A549 (cell line): ENCODE data around the gene UBE2K. TPM values are rescaled to one million over a fixed set of nuclear protein-coding genes. Genes with fewer than 3 reads are reported as not detected.

ENCODE experiments used
- ATAC-seq, 2 experiments: fragments of 200-7000 bp in 1 of 2; fragments of >200 bp in 1 of 2; cut with Nextera tagmentation in 1 of 2; cut with Tn5 transposase in 1 of 2; 3 replicates each; pipeline versions ENCODE4 v1.8.0 to v1.9.1; 2018 to 2020; ENCODE audit warnings: mild to moderate bottlenecking in 1 of 2, moderate library complexity in 1 of 2
- CTCF ChIA-PET: fragments of 300-600 bp; sonication (Branson Sonifier 250); formaldehyde crosslinking; extraction: SDS; loops from one replicate; lab custom pipeline; 2021; ENCODE audit warnings: antibody characterized with exemption, inconsistent platforms; lab: Yijun Ruan, JAX
- POLR2A ChIA-PET: fragments of 350-600 bp; formaldehyde crosslinking; extraction: SDS; loops from one replicate; lab custom pipeline; 2021; ENCODE audit warnings: antibody characterized with exemption, inconsistent platforms; lab: Yijun Ruan, JAX
- DNase-seq, 2 experiments: peaks; one replicate each; pipeline versions ENCODE4 v3.0.0 to v3.0.0-alpha.2; 2011 to 2016; ENCODE audit warnings: low read depth in 1 of 2, low spot score in 1 of 2
- FAIRE-seq: peaks from 2 replicates; lab custom pipeline; 2011; peaks lifted over from hg19 to GRCh38; lab: Jason Lieb, UNC
- H3K27ac ChIP-seq, 2 experiments: fragments of >200 bp; sonication (Bioruptor Twin); formaldehyde crosslinking; 3 replicates each; pipeline ENCODE4 v1.5.1; 2016 to 2017
- H3K4me1 ChIP-seq: fragments of >200 bp; sonication (Bioruptor Twin); formaldehyde crosslinking; 3 replicates; pipeline ENCODE4 v1.6.1; 2016
- H3K4me2 ChIP-seq: fragments of >200 bp; sonication (Bioruptor Twin); formaldehyde crosslinking; 3 replicates; pipeline ENCODE4 v1.6.1; 2016
- H3K4me3 ChIP-seq: fragments of >200 bp; sonication (Bioruptor Twin); formaldehyde crosslinking; 3 replicates; pipeline ENCODE4 v1.5.1; 2016
- H3K9me3 ChIP-seq: fragments of >200 bp; sonication (Bioruptor Twin); formaldehyde crosslinking; 3 replicates; pipeline ENCODE4 v1.6.1; 2016
- CHD2 ChIP-seq: fragments of 150-350 bp; IDR thresholded peaks from 2 replicates; pipeline ENCODE4 v1.6.1; 2014; ENCODE audit warnings: low read length; ENCODE audit not compliant: partially characterized antibody
- CHD4 ChIP-seq: fragments of 200-600 bp; sonication (generic); IDR thresholded peaks from 2 replicates; pipeline ENCODE4 v1.6.1; 2016; ENCODE audit warnings: antibody characterized with exemption, mild to moderate bottlenecking, borderline replicate concordance
- EP300 ChIP-seq, 2 experiments: fragments of >200 bp; sonication (Bioruptor Twin); formaldehyde crosslinking; IDR thresholded peaks; 2 replicates in 1 of 2; 3 replicates in 1 of 2; pipeline ENCODE4 v1.6.1; 2016 to 2017
- FOSL2 ChIP-seq, 2 experiments: fragments of 450-650 bp in 1 of 2; fragments of >200 bp in 1 of 2; sonication (Bioruptor Twin) in 1 of 2; formaldehyde crosslinking; IDR thresholded peaks; 2 replicates each; pipeline versions ENCODE4 v1.5.0 to v1.6.1; 2016 to 2020; ENCODE audit warnings: mild to moderate bottlenecking in 1 of 2, moderate library complexity in 1 of 2
- GATA3 ChIP-seq: IDR thresholded peaks from 2 replicates; pipeline ENCODE4 v1.6.1; 2012; ENCODE audit warnings: borderline replicate concordance
- HEYL ChIP-seq: fragments of 250-450 bp; sonication (Bioruptor Pico); IDR thresholded peaks from 2 replicates; pipeline ENCODE4 v1.8.0; 2021; ENCODE audit warnings: mild to moderate bottlenecking, moderate library complexity
- JUN ChIP-seq, 2 experiments: fragments of >200 bp; sonication (Bioruptor Twin); formaldehyde crosslinking; IDR thresholded peaks; 2 replicates in 1 of 2; 3 replicates in 1 of 2; pipeline ENCODE4 v1.6.1; 2016 to 2017
- JUNB ChIP-seq: fragments of >200 bp; sonication (Bioruptor Twin); formaldehyde crosslinking; IDR thresholded peaks from 2 replicates; pipeline ENCODE4 v1.6.1; 2016
- KDM1A ChIP-seq: fragments of 200-600 bp; sonication (generic); IDR thresholded peaks from 2 replicates; pipeline ENCODE4 v1.6.1; 2016; ENCODE audit warnings: low read depth, mild to moderate bottlenecking
- KDM5A ChIP-seq: fragments of 200-600 bp; sonication (generic); IDR thresholded peaks from 2 replicates; pipeline ENCODE4 v1.6.1; 2016; ENCODE audit warnings: antibody characterized with exemption, mild to moderate bottlenecking
- MAZ ChIP-seq: fragments of 150-350 bp; IDR thresholded peaks from 2 replicates; pipeline ENCODE4 v1.6.1; 2014; ENCODE audit warnings: antibody characterized with exemption, low read depth, low read length, borderline replicate concordance
- NPAS2 ChIP-seq: fragments of 250-450 bp; sonication (Bioruptor Pico); IDR thresholded peaks from 2 replicates; pipeline ENCODE4 v1.8.0; 2022; ENCODE audit warnings: mild to moderate bottlenecking, moderate library complexity, borderline replicate concordance
- NR3C1 ChIP-seq: fragments of >200 bp; sonication (Bioruptor Twin); formaldehyde crosslinking; IDR thresholded peaks from 3 replicates; pipeline ENCODE4 v1.6.1; 2017
- PHF8 ChIP-seq: fragments of 200-600 bp; sonication (generic); IDR thresholded peaks from 2 replicates; pipeline ENCODE4 v1.6.1; 2016; ENCODE audit warnings: low read depth, mild to moderate bottlenecking, antibody characterized with exemption, moderate library complexity, borderline replicate concordance
- POLR2A ChIP-seq: IDR thresholded peaks from 2 replicates; pipeline ENCODE4 v1.6.1; 2012; ENCODE audit warnings: mild to moderate bottlenecking, low read length
- RAD21 ChIP-seq, 2 experiments: fragments of >200 bp in 1 of 2; sonication (Bioruptor Twin) in 1 of 2; formaldehyde crosslinking in 1 of 2; IDR thresholded peaks in 1 of 2; conservative IDR thresholded peaks in 1 of 2; 2 replicates in 1 of 2; 3 replicates in 1 of 2; pipeline ENCODE4 v1.6.1; 2012 to 2018; ENCODE audit warnings: inconsistent platforms in 1 of 2
- RCOR1 ChIP-seq: fragments of 150-350 bp; IDR thresholded peaks from 2 replicates; pipeline ENCODE4 v1.6.1; 2014; ENCODE audit warnings: antibody characterized with exemption, low read length, low read depth
- RNF2 ChIP-seq: fragments of 200-600 bp; sonication (generic); IDR thresholded peaks from 2 replicates; pipeline ENCODE4 v1.6.1; 2016; ENCODE audit warnings: low read depth, mild to moderate bottlenecking, antibody characterized with exemption, moderate library complexity, borderline replicate concordance
- SREBF2 ChIP-seq: fragments of 450-650 bp; IDR thresholded peaks from 2 replicates; pipeline ENCODE4 v1.6.1; 2014; ENCODE audit warnings: mild to moderate bottlenecking, moderate library complexity
- TFCP2L1 ChIP-seq: fragments of 250-450 bp; sonication (Bioruptor Pico); IDR thresholded peaks from 2 replicates; pipeline ENCODE4 v1.5.0; 2021; ENCODE audit warnings: mild to moderate bottlenecking
- ZFP36 ChIP-seq: fragments of 450-650 bp; IDR thresholded peaks from 2 replicates; pipeline ENCODE4 v1.6.1; 2014; ENCODE audit warnings: borderline replicate concordance; ENCODE audit not compliant: partially characterized antibody
- ZNF302 ChIP-seq: fragments of 250-450 bp; sonication (Bioruptor Pico); IDR thresholded peaks from 2 replicates; pipeline ENCODE4 v1.9.0; 2021; ENCODE audit warnings: inconsistent platforms, mild to moderate bottlenecking, moderate library complexity
- WGBS: methylation state at CpG from one replicate; pipeline ENCODE4 v1.1.6; 2017; ENCODE audit errors: missing lambda C conversion rate; 5-methylcytosine and 5-hydroxymethylcytosine counted together
- polyA plus RNA-seq, 4 experiments: library from polyadenylated mRNA; depleted of rRNA in 3 of 4; stranded (reverse); fragments of >200 nt; fragmentation: RNase III in 1 of 4; extraction: RNeasy Plus Mini Kit Qiagen cat#74134 plus additional on column Dnase treatment in 1 of 4; gene quantifications; 2 replicates in 3 of 4; 3 replicates in 1 of 4; pipeline ENCODE4 v1.2.3, GENCODE V29; 2011 to 2017
- TF ChIP-seq, protein P1 (sequence below): fragments of 250-450 bp; sonication (Bioruptor Pico); IDR thresholded peaks from 2 replicates; pipeline ENCODE4 v1.5.0; 2021; ENCODE audit warnings: mild to moderate bottlenecking, moderate library complexity, borderline replicate concordance
- TF ChIP-seq, protein P2 (sequence below): IDR thresholded peaks from 2 replicates; pipeline ENCODE4 v1.6.1; 2012
- TF ChIP-seq, protein P3 (sequence below): IDR thresholded peaks from 2 replicates; pipeline ENCODE4 v1.6.1; 2012
- TF ChIP-seq, protein P4 (sequence below): fragments of 450-650 bp; IDR thresholded peaks from 2 replicates; pipeline ENCODE4 v1.6.1; 2014; ENCODE audit warnings: antibody characterized with exemption
- TF ChIP-seq, protein P5 (sequence below): IDR thresholded peaks from 2 replicates; pipeline ENCODE4 v1.6.1; 2012; ENCODE audit warnings: low read depth, borderline replicate concordance
- TF ChIP-seq, protein P6 (sequence below): fragments of >200 bp; sonication (Bioruptor Twin); formaldehyde crosslinking; IDR thresholded peaks from 2 replicates; pipeline ENCODE4 v1.6.1; 2016

The UBE2K gene
- polyA plus RNA-seq, 2 of the 4 experiments (the other 2 are of a cell fraction): 103 to 130 TPM

DNA sequence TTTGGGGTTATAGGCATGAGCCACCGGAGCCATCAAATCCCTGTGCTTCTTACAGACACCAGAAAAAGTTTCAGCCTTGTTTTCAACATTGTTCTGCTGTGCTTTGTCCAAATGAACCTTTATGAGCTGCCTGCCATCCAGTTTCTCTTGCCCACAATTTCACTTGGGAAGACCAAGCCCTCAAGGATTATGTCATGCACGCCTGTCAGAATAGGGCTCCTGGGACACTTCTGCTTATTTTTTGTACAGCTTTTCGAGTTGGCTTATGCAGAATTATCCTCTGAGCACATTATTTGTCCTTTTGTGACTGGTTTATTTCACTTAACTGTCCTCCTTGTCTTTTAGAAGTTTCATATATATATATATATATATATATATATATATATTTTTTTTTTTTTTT lies 16.2 kb downstream of the UBE2K start:
- POLR2A ChIA-PET: no interaction called here
- H3K4me3 ChIP-seq: no peak overlapping the region
- H3K9me3 ChIP-seq: no peaks in the 10 kb centered on the region
- peaks cover 8% of the 10 kb centered on the region; the same call in 1 of the 3 replicates for H3K4me1 ChIP-seq
- FAIRE-seq (no peak), DNase-seq (no peak), ATAC-seq (no peak)
- H3K4me2 ChIP-seq: no peak overlapping the region
- WGBS: 90% methylated on average over 3 of the region's 3 CpGs
- CTCF ChIA-PET: interaction anchor here (1.1 to 1.2 kb wide), 2 partner anchors 18 to 22 kb away, joined by 3 to 4 read pairs; no protein-coding TSS in a partner anchor
- TF ChIP-seq, protein P1, sequence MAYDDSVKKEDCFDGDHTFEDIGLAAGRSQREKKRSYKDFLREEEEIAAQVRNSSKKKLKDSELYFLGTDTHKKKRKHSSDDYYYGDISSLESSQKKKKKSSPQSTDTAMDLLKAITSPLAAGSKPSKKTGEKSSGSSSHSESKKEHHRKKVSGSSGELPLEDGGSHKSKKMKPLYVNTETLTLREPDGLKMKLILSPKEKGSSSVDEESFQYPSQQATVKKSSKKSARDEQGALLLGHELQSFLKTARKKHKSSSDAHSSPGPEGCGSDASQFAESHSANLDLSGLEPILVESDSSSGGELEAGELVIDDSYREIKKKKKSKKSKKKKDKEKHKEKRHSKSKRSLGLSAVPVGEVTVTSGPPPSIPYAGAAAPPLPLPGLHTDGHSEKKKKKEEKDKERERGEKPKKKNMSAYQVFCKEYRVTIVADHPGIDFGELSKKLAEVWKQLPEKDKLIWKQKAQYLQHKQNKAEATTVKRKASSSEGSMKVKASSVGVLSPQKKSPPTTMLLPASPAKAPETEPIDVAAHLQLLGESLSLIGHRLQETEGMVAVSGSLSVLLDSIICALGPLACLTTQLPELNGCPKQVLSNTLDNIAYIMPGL (CRISPR knock-in tag): no peak
- TF ChIP-seq RCOR1: no peak
- TF ChIP-seq, protein P2, sequence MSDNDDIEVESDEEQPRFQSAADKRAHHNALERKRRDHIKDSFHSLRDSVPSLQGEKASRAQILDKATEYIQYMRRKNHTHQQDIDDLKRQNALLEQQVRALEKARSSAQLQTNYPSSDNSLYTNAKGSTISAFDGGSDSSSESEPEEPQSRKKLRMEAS: no peak
- TF ChIP-seq KDM1A: no peak
- TF ChIP-seq CHD2: no peak
- no peak for TF ChIP-seq FOSL2 (IDR thresholded peaks at IDR 0.05)
- TF ChIP-seq FOSL2 (CRISPR knock-in tag; IDR thresholded peaks at IDR 0.05): no peak
- TF ChIP-seq JUN (IDR thresholded peaks at IDR 0.05): no peak
- TF ChIP-seq, protein P3, sequence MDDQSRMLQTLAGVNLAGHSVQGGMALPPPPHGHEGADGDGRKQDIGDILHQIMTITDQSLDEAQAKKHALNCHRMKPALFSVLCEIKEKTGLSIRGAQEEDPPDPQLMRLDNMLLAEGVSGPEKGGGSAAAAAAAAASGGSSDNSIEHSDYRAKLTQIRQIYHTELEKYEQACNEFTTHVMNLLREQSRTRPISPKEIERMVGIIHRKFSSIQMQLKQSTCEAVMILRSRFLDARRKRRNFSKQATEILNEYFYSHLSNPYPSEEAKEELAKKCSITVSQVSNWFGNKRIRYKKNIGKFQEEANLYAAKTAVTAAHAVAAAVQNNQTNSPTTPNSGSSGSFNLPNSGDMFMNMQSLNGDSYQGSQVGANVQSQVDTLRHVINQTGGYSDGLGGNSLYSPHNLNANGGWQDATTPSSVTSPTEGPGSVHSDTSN: no peak
- TF ChIP-seq ZFP36: no peak
- TF ChIP-seq HEYL: no peak
- TF ChIP-seq TFCP2L1 (CRISPR knock-in tag): no peak
- TF ChIP-seq JUNB: no peak
- no peak for TF ChIP-seq MAZ
- no peak for TF ChIP-seq NPAS2 (CRISPR knock-in tag)
- no peak for TF ChIP-seq NR3C1
- TF ChIP-seq KDM5A: no peak
- no peak for TF ChIP-seq CHD4
- TF ChIP-seq POLR2A: no peak
- no peak for TF ChIP-seq RNF2
- no peak overlapping the region for H3K27ac ChIP-seq

DNA sequence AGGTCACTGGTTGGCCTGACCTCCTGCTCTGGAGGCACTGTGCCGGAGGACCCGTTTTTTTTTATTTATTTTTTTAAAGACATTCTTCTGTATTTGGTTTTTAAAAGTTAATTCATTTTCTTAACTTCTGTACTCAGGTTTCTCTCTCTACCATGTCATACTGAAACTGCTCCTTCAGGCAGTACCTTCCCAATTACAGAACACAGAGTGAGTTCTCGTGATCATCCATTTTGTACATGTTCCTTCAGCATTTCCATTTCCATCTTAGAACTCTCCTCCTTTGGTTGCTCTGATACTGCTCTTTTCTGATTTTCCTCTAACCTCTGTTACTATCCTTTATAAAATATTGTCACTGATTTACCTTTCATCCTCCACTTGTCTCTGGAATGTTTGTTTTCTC lies 17.9 kb downstream of the UBE2K start:
- TF ChIP-seq HEYL: no peak
- H3K4me2 ChIP-seq: no peak overlapping the region
- no peak for FAIRE-seq
- no peak for ATAC-seq
- H3K9me3 ChIP-seq: no peaks in the 10 kb centered on the region
- POLR2A ChIA-PET: no interaction called here
- peaks cover 11% of the 10 kb centered on the region; the same call in 2 of the 3 replicates for H3K4me1 ChIP-seq
- WGBS: 90% methylated on average over 3 of the region's 3 CpGs
- CTCF ChIA-PET: no interaction called here
- H3K4me3 ChIP-seq: no peak overlapping the region
- DNase-seq: no peak
- H3K27ac ChIP-seq: no peak overlapping the region

DNA sequence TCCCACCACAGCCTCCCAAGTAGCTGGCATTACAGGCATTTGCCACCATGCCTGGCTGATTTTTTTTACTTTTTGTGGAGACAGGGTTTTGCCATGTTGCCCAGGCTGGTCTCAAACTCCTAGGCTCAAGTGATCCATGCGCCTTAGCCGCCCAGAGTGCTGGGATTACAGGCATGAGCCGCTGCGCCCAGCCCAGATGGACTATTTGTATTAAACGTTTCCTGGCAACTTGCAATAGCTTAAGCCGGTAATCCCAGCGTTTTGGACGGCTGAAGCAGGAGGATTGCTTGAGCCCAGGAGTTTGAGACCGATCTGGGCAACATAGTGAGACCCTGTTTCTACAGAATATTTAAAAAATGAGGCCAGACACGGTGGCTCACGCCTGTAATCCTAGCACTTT lies 18.4 kb downstream of the UBE2K start:
- FAIRE-seq (no peak), ATAC-seq (no peak), DNase-seq (no peak)
- H3K4me1 ChIP-seq: peaks cover 11% of the 10 kb centered on the region; the same call in 2 of the 3 replicates
- POLR2A ChIA-PET: no interaction called here
- H3K27ac ChIP-seq: no peak overlapping the region
- no peak overlapping the region for H3K4me3 ChIP-seq
- CTCF ChIA-PET: no interaction called here
- H3K4me2 ChIP-seq: no peak overlapping the region
- no peaks in the 10 kb centered on the region for H3K9me3 ChIP-seq
- WGBS: 95% methylated on average over 10 of the region's 11 CpGs
- no peak for TF ChIP-seq ZFP36
- no peak for TF ChIP-seq RAD21 (conservative IDR thresholded peaks at IDR 0.05 in 1 of 2, IDR thresholded peaks at IDR 0.05 in 1 of 2)
- no peak for TF ChIP-seq GATA3
- TF ChIP-seq, protein P4, sequence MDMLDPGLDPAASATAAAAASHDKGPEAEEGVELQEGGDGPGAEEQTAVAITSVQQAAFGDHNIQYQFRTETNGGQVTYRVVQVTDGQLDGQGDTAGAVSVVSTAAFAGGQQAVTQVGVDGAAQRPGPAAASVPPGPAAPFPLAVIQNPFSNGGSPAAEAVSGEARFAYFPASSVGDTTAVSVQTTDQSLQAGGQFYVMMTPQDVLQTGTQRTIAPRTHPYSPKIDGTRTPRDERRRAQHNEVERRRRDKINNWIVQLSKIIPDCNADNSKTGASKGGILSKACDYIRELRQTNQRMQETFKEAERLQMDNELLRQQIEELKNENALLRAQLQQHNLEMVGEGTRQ: no peak
- TF ChIP-seq EP300 (IDR thresholded peaks at IDR 0.05): no peak
- TF ChIP-seq PHF8: no peak
- TF ChIP-seq, protein P5, sequence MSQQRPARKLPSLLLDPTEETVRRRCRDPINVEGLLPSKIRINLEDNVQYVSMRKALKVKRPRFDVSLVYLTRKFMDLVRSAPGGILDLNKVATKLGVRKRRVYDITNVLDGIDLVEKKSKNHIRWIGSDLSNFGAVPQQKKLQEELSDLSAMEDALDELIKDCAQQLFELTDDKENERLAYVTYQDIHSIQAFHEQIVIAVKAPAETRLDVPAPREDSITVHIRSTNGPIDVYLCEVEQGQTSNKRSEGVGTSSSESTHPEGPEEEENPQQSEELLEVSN: no peak
- no peak for TF ChIP-seq RNF2
- TF ChIP-seq SREBF2: no peak
- TF ChIP-seq ZNF302 (CRISPR knock-in tag): no peak
- TF ChIP-seq, protein P6, sequence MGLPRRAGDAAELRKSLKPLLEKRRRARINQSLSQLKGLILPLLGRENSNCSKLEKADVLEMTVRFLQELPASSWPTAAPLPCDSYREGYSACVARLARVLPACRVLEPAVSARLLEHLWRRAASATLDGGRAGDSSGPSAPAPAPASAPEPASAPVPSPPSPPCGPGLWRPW: no peak
- TF ChIP-seq, protein P3: no peak
